ENCODE data around the gene TMEM184B.
"Not testable (repeated sequence)": the region's sequence is repeated elsewhere in the genome, so short reads cannot be mapped to it uniquely, and the experiment has no call there.

Gene TMEM184B

GRCh38 chr22:38177926-38178604 is 94.7 kb downstream of the TMEM184B start:
- peak; percentile 73 for DNase-seq (ENCODE audit: low spot score)

GRCh38 chr22:38177571-38177925 is 95.3 kb downstream of the TMEM184B start:
- DNase-seq (ENCODE audit: low spot score) = not testable (repeated sequence)

GRCh38 chr22:38177044-38177443 is 95.8 kb downstream of the TMEM184B start:
- no peak for DNase-seq (ENCODE audit: low spot score)

- peak; percentile 84 for DNase-seq (ENCODE audit: low spot score)
Observed at GRCh38 chr22:38176170-38176741, 96.6 kb downstream of the TMEM184B start.

- no peak for DNase-seq (ENCODE audit: low spot score)
Observed at GRCh38 chr22:38175206-38176118, 97.3 kb downstream of the TMEM184B start.

- DNase-seq (ENCODE audit: low spot score) = no peak
Observed at GRCh38 chr22:38174626-38175025, 98.2 kb downstream of the TMEM184B start.

- no peak for DNase-seq (ENCODE audit: low spot score)
Observed at GRCh38 chr22:38173641-38173906, 99.2 kb downstream of the TMEM184B start.

GRCh38 chr22:38172832-38173640 is 99.8 kb downstream of the TMEM184B start:
- DNase-seq (ENCODE audit: low spot score) = no peak

GRCh38 chr22:38171927-38172831 is 100.6 kb downstream of the TMEM184B start:
- DNase-seq (ENCODE audit: low spot score) = no peak

- no peak for DNase-seq (ENCODE audit: low spot score)
Observed at GRCh38 chr22:38170469-38170868, 102.3 kb downstream of the TMEM184B start.

Measured in AG08396 (cell line).